GM12801 (cell line): ENCODE results near the gene NELFCD.

ENCODE experiments used
- CTCF ChIP-seq: IDR thresholded peaks from one replicate; pipeline ENCODE4 v1.5.1; 2011; ENCODE audit warnings: control low read depth; ENCODE audit not compliant: insufficient read length; ENCODE audit errors: extremely low read depth

The NELFCD gene

DNA sequence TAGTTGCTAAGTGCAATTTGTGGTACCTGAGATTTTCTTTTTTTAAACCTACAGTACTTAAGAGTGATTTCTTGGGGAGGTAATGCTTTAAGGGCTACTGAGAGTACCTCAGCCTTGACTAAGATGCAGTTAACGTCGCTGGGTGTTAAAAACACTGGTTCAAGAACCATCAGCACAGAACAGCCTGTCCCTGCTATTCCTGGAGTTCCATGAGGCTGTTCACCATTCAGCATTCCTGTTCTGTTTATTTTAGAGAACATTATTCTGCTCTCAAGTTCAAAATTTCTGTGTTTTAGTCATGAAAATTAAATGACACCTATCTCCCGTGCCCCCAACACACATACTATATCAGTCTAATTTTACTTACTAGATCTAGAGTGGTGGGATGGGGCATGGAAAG lies 63.2 kb downstream of the NELFCD start:
- no peak for TF ChIP-seq CTCF
